HCT116 (cell line): ENCODE measurements around the gene CASKIN2. TPM values are rescaled to one million over a fixed set of nuclear protein-coding genes. Genes with fewer than 3 reads are reported as not detected.

Experiments
- ATAC-seq: fragments of 200-7000 bp; cut with Tn5 transposase; 2 replicates; pipeline ENCODE4 v1.9.1; 2020; ENCODE audit warnings: mild to moderate bottlenecking, moderate library complexity
- BruUV-seq: library from RNA; stranded (reverse); fragments of 400-500 nt; replicated peaks from 2 replicates; lab custom pipeline; 2021; lab: Mats Ljungman, UMichigan
- CTCF ChIA-PET: fragments of 300-600 bp; sonication (Branson Sonifier 250); formaldehyde crosslinking; loops from one replicate; lab custom pipeline; 2021; ENCODE audit warnings: antibody characterized with exemption; lab: Charles Lee
- POLR2A ChIA-PET: fragments of 300-600, 350-600 bp; sonication (Branson Sonifier 250); formaldehyde crosslinking; loops from one replicate; lab custom pipeline; 2021; ENCODE audit warnings: antibody characterized with exemption; lab: Charles Lee
- RAD21 ChIA-PET, 2 experiments: fragments of 300-600 bp; sonication (Branson Sonifier 250); formaldehyde crosslinking; loops; one replicate each; lab custom pipeline; 2023; ENCODE audit warnings: low total read pairs in 2 of 2; ENCODE audit not compliant: uncharacterized antibody in 2 of 2, unreplicated experiment in 2 of 2, low non-redundant PET in 1 of 2; lab: Charles Lee
- DNase-seq: peaks from one replicate; pipeline ENCODE4 v3.0.0-alpha.2; 2010; ENCODE audit warnings: low read depth, low spot score
- H2AFZ ChIP-seq: fragments of 200-600 bp; shearing (Covaris generic), sonication (generic); 2 replicates; pipeline ENCODE4 v1.6.1; 2017; ENCODE audit warnings: low read depth, mixed run types, mixed read lengths, antibody characterized with exemption, low read length; ENCODE audit not compliant: poor library complexity, severe bottlenecking
- H3K27ac ChIP-seq: 2 replicates; pipeline ENCODE4 v1.5.1; 2012; ENCODE audit warnings: low read depth, low read length
- H3K27me3 ChIP-seq: fragments of 200-600 bp; sonication (generic); 2 replicates; pipeline ENCODE4 v1.6.1; 2016; ENCODE audit warnings: mixed run types, low read length, mixed read lengths; ENCODE audit not compliant: insufficient read depth
- H3K36me3 ChIP-seq, 2 experiments: fragments of 200-500 bp in 1 of 2; fragments of 200-600 bp in 1 of 2; sonication (Bioruptor generic) in 1 of 2; sonication (generic) in 1 of 2; 2 replicates each; pipeline versions ENCODE4 v1.5.1 to v1.6.1; 2014 to 2016; ENCODE audit warnings: low read length in 2 of 2, inconsistent platforms in 1 of 2, mixed read lengths in 1 of 2, mixed run types in 1 of 2; ENCODE audit not compliant: insufficient read depth in 2 of 2, control insufficient read depth in 1 of 2
- H3K4me1 ChIP-seq, 2 experiments: fragments of 200-600 bp in 1 of 2; sonication (generic) in 1 of 2; 2 replicates each; pipeline versions ENCODE4 v1.5.1 to v1.6.1; 2012 to 2017; ENCODE audit warnings: low read length in 2 of 2, inconsistent platforms in 1 of 2, mild to moderate bottlenecking in 1 of 2, mixed read lengths in 1 of 2, mixed run types in 1 of 2, moderate library complexity in 1 of 2; ENCODE audit not compliant: insufficient read depth in 2 of 2, control insufficient read depth in 1 of 2
- H3K4me2 ChIP-seq: fragments of 200-600 bp; sonication (generic); 2 replicates; pipeline ENCODE4 v1.6.1; 2017; ENCODE audit warnings: mixed run types, low read length, mixed read lengths
- H3K4me3 ChIP-seq, 2 experiments: fragments of 200-600 bp in 1 of 2; sonication (generic) in 1 of 2; replicated peaks in 1 of 2; 2 replicates each; pipeline ENCODE4 v1.5.1; 2011 to 2016; ENCODE audit warnings: low read length in 2 of 2, control low read depth in 1 of 2, low read depth in 1 of 2, mild to moderate bottlenecking in 1 of 2, mixed read lengths in 1 of 2, mixed run types in 1 of 2
- H3K79me2 ChIP-seq: fragments of 200-600 bp; sonication (generic); 2 replicates; pipeline ENCODE4 v1.6.1; 2017; ENCODE audit warnings: mild to moderate bottlenecking, mixed run types, low read length, moderate library complexity, mixed read lengths; ENCODE audit not compliant: insufficient read depth
- H3K9ac ChIP-seq: fragments of 200-600 bp; sonication (generic); 2 replicates; pipeline ENCODE4 v1.6.1; 2016; ENCODE audit warnings: low read length, mixed read lengths
- H3K9me2 ChIP-seq: fragments of 200-600 bp; sonication (generic), shearing (Covaris generic); 2 replicates; pipeline ENCODE4 v1.6.1; 2017; ENCODE audit warnings: mixed run types, mild to moderate bottlenecking, moderate library complexity; ENCODE audit not compliant: insufficient read depth
- H3K9me3 ChIP-seq, 2 experiments: fragments of 200-500 bp in 1 of 2; fragments of 200-600 bp in 1 of 2; sonication (Bioruptor generic) in 1 of 2; sonication (generic) in 1 of 2; 2 replicates each; pipeline ENCODE4 v1.6.1; 2014 to 2017; ENCODE audit warnings: low read length in 2 of 2, mixed read lengths in 2 of 2, inconsistent platforms in 1 of 2, low read depth in 1 of 2, mild to moderate bottlenecking in 1 of 2, mixed run types in 1 of 2, moderate library complexity in 1 of 2; ENCODE audit not compliant: control insufficient read depth in 1 of 2, insufficient read depth in 1 of 2
- H4K20me1 ChIP-seq: fragments of 200-600 bp; sonication (generic), shearing (Covaris generic); 2 replicates; pipeline ENCODE4 v1.6.1; 2017; ENCODE audit warnings: mixed run types, mild to moderate bottlenecking, moderate library complexity; ENCODE audit not compliant: insufficient read depth
- CBX3 ChIP-seq: IDR thresholded peaks from 2 replicates; pipeline ENCODE4 v1.6.1; 2012; ENCODE audit warnings: low read depth
- CEBPB ChIP-seq: IDR thresholded peaks from 2 replicates; pipeline ENCODE4 v1.6.1; 2012; ENCODE audit warnings: low read depth
- EGR1 ChIP-seq: IDR thresholded peaks from 2 replicates; pipeline ENCODE4 v1.6.1; 2012; ENCODE audit warnings: low read depth
- ELF1 ChIP-seq: IDR thresholded peaks from 2 replicates; pipeline ENCODE4 v1.6.1; 2012; ENCODE audit warnings: low read depth, borderline replicate concordance
- EZH2 ChIP-seq: fragments of 200-600 bp; sonication (generic); IDR thresholded peaks from 2 replicates; pipeline ENCODE4 v1.6.1; 2017; ENCODE audit warnings: antibody characterized with exemption, mixed run types
- EZH2phosphoT487 ChIP-seq: fragments of 200-600 bp; IDR thresholded peaks from 2 replicates; pipeline ENCODE4 v1.6.1; 2018; ENCODE audit warnings: antibody characterized with exemption, borderline replicate concordance
- FOSL1 ChIP-seq: IDR thresholded peaks from 2 replicates; pipeline ENCODE4 v1.6.1; 2012; ENCODE audit warnings: low read depth
- MAX ChIP-seq: IDR thresholded peaks from 2 replicates; pipeline ENCODE4 v1.6.1; 2012
- POLR2A ChIP-seq: IDR thresholded peaks from 2 replicates; pipeline ENCODE4 v1.7.0; 2011; ENCODE audit warnings: borderline replicate concordance; ENCODE audit not compliant: insufficient read depth, insufficient read length; ENCODE audit errors: extremely low read depth
- POLR2AphosphoS5 ChIP-seq: IDR thresholded peaks from 2 replicates; pipeline ENCODE4 v1.6.1; 2011; ENCODE audit warnings: mild to moderate bottlenecking, low read depth, low read length, moderate library complexity
- RAD21 ChIP-seq: IDR thresholded peaks from 2 replicates; pipeline ENCODE4 v1.6.1; 2012; ENCODE audit warnings: low read depth, mild to moderate bottlenecking
- SIN3A ChIP-seq: IDR thresholded peaks from 2 replicates; pipeline ENCODE4 v1.6.1; 2012; ENCODE audit warnings: low read depth
- SP1 ChIP-seq: IDR thresholded peaks from 2 replicates; pipeline ENCODE4 v1.6.1; 2012; ENCODE audit warnings: low read depth
- SRF ChIP-seq: IDR thresholded peaks from 2 replicates; pipeline ENCODE4 v1.6.1; 2012; ENCODE audit warnings: low read depth
- TCF7L2 ChIP-seq: IDR thresholded peaks from 2 replicates; pipeline ENCODE4 v1.7.0; 2011; ENCODE audit warnings: borderline replicate concordance, inconsistent platforms; ENCODE audit not compliant: insufficient read depth, insufficient read length; ENCODE audit errors: extremely low read depth
- ZFX ChIP-seq: fragments of 450-650 bp; IDR thresholded peaks from 2 replicates; pipeline ENCODE4 v1.6.1; 2017
- ZNF274 ChIP-seq: fragments of 200-500 bp; sonication (Bioruptor generic); IDR thresholded peaks from 2 replicates; pipeline ENCODE4 v1.6.1; 2014; ENCODE audit warnings: mild to moderate bottlenecking, low read depth, low read length, inconsistent platforms
- intact Hi-C: fragments of 100-400 bp; cut with micrococcal nuclease; formaldehyde crosslinking; loops from 2 replicates; pipeline ENCODE4 v1.10.0; 2022
- total RNA-seq: library from RNA; stranded (reverse); gene quantifications from one replicate; pipeline ENCODE4 v1.2.1, GENCODE V29; 2021; ENCODE audit not compliant: unreplicated experiment
- TF ChIP-seq, protein P1 (sequence below): IDR thresholded peaks from 2 replicates; pipeline ENCODE4 v1.6.1; 2012
- TF ChIP-seq, protein P2 (sequence below), 3 experiments: fragments of 200-600 bp in 1 of 3; sonication (generic) in 1 of 3; IDR thresholded peaks in 2 of 3; conservative IDR thresholded peaks in 1 of 3; 2 replicates each; pipeline ENCODE4 v1.5.1; 2012 to 2017; ENCODE audit warnings: low read depth in 2 of 3, low read length in 2 of 3, antibody characterized with exemption in 1 of 3, borderline replicate concordance in 1 of 3, control low read depth in 1 of 3, mild to moderate bottlenecking in 1 of 3, mixed read lengths in 1 of 3, mixed run types in 1 of 3, moderate library complexity in 1 of 3; ENCODE audit not compliant: insufficient read depth in 1 of 3
- TF ChIP-seq, protein P3 (sequence below): IDR thresholded peaks from 2 replicates; pipeline ENCODE4 v1.6.1; 2012; ENCODE audit warnings: low read depth

CASKIN2 gene
- total RNA-seq, 1 experiment from 2014 or later, result 38.4 TPM

DNA sequence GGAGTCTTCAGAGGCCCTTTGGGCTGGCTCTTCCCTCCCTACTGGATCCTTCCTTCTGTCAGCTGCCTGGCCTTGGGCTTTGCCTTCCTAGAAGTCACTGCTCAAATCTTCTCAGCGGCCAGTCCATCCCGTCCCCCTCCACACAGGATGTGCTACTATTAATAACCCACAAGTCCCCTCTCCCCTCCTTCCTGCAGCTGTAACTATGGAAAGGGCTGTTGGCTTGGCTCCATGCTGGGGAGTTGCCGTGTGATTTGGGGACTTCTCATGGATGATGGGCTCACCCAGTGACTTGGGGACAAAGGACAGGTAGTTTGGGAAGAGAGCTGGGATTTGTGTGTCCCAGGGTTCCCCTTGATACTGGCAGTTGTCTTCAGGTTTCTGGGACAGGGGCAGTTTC is 39.5 kb downstream of the CASKIN2 start:
- POLR2A ChIA-PET, result no interaction called here
- DNase-seq (no peak), ATAC-seq (no peak)
- H3K27me3 ChIP-seq, result no peaks in the 10 kb centered on the region
- H3K4me3 ChIP-seq, result no peak overlapping the region
- intact Hi-C loops, result no loop called here
- CTCF ChIA-PET, result interaction anchor here (0.6 to 1.4 kb wide), 2 partner anchors 27 to 49 kb away, joined by 3 to 4 read pairs; no protein-coding TSS in a partner anchor
- RAD21 ChIA-PET, result no interaction called here
- H3K9ac ChIP-seq, result no peak overlapping the region
- H3K79me2 ChIP-seq, result no peaks in the 10 kb centered on the region
- no peaks in the 10 kb centered on the region for H3K9me3 ChIP-seq
- H3K36me3 ChIP-seq, result no peaks in the 10 kb centered on the region
- no peak overlapping the region for H3K4me2 ChIP-seq
- no peaks in the 10 kb centered on the region for H3K9me2 ChIP-seq
- no TSS peak for BruUV-seq
- TF ChIP-seq, protein P1, sequence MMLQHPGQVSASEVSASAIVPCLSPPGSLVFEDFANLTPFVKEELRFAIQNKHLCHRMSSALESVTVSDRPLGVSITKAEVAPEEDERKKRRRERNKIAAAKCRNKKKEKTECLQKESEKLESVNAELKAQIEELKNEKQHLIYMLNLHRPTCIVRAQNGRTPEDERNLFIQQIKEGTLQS, result no peak
- TF ChIP-seq, protein P2, sequence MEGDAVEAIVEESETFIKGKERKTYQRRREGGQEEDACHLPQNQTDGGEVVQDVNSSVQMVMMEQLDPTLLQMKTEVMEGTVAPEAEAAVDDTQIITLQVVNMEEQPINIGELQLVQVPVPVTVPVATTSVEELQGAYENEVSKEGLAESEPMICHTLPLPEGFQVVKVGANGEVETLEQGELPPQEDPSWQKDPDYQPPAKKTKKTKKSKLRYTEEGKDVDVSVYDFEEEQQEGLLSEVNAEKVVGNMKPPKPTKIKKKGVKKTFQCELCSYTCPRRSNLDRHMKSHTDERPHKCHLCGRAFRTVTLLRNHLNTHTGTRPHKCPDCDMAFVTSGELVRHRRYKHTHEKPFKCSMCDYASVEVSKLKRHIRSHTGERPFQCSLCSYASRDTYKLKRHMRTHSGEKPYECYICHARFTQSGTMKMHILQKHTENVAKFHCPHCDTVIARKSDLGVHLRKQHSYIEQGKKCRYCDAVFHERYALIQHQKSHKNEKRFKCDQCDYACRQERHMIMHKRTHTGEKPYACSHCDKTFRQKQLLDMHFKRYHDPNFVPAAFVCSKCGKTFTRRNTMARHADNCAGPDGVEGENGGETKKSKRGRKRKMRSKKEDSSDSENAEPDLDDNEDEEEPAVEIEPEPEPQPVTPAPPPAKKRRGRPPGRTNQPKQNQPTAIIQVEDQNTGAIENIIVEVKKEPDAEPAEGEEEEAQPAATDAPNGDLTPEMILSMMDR (IDR thresholded peaks at IDR 0.05 in 2 of 3, conservative IDR thresholded peaks at IDR 0.05 in 1 of 3; ENCODE audit: borderline replicate concordance in 1 of 3, insufficient read depth in 1 of 3, low read depth in 2 of 3, low read length in 2 of 3), result no peak
- TF ChIP-seq ELF1 (no peak), SRF (no peak), ZNF274 (no peak), CEBPB (no peak), RAD21 (no peak), EGR1 (no peak), POLR2A (no peak), MAX (no peak), EZH2 (no peak), POLR2AphosphoS5 (no peak), FOSL1 (no peak), TCF7L2 (no peak), SIN3A (no peak), ZFX (no peak), EZH2phosphoT487 (no peak), CBX3 (no peak), SP1 (no peak)
- TF ChIP-seq, protein P3, sequence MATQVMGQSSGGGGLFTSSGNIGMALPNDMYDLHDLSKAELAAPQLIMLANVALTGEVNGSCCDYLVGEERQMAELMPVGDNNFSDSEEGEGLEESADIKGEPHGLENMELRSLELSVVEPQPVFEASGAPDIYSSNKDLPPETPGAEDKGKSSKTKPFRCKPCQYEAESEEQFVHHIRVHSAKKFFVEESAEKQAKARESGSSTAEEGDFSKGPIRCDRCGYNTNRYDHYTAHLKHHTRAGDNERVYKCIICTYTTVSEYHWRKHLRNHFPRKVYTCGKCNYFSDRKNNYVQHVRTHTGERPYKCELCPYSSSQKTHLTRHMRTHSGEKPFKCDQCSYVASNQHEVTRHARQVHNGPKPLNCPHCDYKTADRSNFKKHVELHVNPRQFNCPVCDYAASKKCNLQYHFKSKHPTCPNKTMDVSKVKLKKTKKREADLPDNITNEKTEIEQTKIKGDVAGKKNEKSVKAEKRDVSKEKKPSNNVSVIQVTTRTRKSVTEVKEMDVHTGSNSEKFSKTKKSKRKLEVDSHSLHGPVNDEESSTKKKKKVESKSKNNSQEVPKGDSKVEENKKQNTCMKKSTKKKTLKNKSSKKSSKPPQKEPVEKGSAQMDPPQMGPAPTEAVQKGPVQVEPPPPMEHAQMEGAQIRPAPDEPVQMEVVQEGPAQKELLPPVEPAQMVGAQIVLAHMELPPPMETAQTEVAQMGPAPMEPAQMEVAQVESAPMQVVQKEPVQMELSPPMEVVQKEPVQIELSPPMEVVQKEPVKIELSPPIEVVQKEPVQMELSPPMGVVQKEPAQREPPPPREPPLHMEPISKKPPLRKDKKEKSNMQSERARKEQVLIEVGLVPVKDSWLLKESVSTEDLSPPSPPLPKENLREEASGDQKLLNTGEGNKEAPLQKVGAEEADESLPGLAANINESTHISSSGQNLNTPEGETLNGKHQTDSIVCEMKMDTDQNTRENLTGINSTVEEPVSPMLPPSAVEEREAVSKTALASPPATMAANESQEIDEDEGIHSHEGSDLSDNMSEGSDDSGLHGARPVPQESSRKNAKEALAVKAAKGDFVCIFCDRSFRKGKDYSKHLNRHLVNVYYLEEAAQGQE, result no peak
- H4K20me1 ChIP-seq, result no peaks in the 10 kb centered on the region
- no peak overlapping the region for H2AFZ ChIP-seq
- no peaks in the 10 kb centered on the region for H3K4me1 ChIP-seq
- H3K27ac ChIP-seq, result no peak overlapping the region
